ENCODE data around the gene BMPR1A. TPM values are rescaled to one million over a fixed set of nuclear protein-coding genes. Genes with fewer than 3 reads are reported as not detected.

The BMPR1A gene
- total RNA-seq, 1 experiment from 2014 or later = 94.3 TPM

DNA sequence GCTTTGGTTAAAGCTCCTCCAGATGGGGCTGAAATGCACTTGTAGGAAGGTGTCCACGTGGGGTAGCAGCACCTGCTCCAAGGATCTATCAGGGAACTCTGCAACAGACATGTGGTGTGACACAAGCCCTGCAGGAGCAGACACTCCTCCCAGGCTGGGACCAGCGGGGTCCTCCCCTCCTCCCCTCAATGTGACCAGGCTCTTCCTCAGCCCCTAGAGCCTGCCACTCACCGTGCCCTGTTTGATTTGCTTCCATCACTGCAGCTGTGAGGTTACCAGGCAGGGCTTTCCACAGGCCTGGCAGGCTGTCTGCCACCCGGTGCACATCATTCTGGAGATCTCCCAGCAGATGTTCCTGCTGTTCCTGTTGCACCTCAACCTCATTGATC lies 187.6 kb downstream of the BMPR1A start:
- intact Hi-C loops (cut with micrococcal nuclease; ENCODE audit: unreplicated experiment) (no loop called here), in situ Hi-C loops (cut with HindIII; ENCODE audit: low pct_unique_long_range_greater_than_20kb, low sequenced_read_pairs) (no loop called here)
- no peak overlapping the region for H3K27ac ChIP-seq (ENCODE audit: low read length)
- no peak overlapping the region for H3K4me3 ChIP-seq (ENCODE audit: low read depth in 2 of 2, low read length in 2 of 2)
- TF ChIP-seq, protein P1, sequence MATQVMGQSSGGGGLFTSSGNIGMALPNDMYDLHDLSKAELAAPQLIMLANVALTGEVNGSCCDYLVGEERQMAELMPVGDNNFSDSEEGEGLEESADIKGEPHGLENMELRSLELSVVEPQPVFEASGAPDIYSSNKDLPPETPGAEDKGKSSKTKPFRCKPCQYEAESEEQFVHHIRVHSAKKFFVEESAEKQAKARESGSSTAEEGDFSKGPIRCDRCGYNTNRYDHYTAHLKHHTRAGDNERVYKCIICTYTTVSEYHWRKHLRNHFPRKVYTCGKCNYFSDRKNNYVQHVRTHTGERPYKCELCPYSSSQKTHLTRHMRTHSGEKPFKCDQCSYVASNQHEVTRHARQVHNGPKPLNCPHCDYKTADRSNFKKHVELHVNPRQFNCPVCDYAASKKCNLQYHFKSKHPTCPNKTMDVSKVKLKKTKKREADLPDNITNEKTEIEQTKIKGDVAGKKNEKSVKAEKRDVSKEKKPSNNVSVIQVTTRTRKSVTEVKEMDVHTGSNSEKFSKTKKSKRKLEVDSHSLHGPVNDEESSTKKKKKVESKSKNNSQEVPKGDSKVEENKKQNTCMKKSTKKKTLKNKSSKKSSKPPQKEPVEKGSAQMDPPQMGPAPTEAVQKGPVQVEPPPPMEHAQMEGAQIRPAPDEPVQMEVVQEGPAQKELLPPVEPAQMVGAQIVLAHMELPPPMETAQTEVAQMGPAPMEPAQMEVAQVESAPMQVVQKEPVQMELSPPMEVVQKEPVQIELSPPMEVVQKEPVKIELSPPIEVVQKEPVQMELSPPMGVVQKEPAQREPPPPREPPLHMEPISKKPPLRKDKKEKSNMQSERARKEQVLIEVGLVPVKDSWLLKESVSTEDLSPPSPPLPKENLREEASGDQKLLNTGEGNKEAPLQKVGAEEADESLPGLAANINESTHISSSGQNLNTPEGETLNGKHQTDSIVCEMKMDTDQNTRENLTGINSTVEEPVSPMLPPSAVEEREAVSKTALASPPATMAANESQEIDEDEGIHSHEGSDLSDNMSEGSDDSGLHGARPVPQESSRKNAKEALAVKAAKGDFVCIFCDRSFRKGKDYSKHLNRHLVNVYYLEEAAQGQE (IDR thresholded peaks at IDR 0.05; ENCODE audit: insufficient read depth in 1 of 2, low read depth in 2 of 2, low read length in 1 of 2) = no peak
- no peak for TF ChIP-seq TCF7L2 (IDR thresholded peaks at IDR 0.05; ENCODE audit: low read depth, low read length)
- TF ChIP-seq, protein P2, sequence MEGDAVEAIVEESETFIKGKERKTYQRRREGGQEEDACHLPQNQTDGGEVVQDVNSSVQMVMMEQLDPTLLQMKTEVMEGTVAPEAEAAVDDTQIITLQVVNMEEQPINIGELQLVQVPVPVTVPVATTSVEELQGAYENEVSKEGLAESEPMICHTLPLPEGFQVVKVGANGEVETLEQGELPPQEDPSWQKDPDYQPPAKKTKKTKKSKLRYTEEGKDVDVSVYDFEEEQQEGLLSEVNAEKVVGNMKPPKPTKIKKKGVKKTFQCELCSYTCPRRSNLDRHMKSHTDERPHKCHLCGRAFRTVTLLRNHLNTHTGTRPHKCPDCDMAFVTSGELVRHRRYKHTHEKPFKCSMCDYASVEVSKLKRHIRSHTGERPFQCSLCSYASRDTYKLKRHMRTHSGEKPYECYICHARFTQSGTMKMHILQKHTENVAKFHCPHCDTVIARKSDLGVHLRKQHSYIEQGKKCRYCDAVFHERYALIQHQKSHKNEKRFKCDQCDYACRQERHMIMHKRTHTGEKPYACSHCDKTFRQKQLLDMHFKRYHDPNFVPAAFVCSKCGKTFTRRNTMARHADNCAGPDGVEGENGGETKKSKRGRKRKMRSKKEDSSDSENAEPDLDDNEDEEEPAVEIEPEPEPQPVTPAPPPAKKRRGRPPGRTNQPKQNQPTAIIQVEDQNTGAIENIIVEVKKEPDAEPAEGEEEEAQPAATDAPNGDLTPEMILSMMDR (IDR thresholded peaks at IDR 0.05) = no peak
- no peak for TF ChIP-seq POLR2AphosphoS5 (IDR thresholded peaks at IDR 0.05; ENCODE audit: low read depth, low read length)
- no peak for TF ChIP-seq SIN3A (IDR thresholded peaks at IDR 0.05; ENCODE audit: borderline replicate concordance, insufficient read depth, low read depth, low read length)
- H3K4me1 ChIP-seq (ENCODE audit: control insufficient read depth, insufficient read depth, low read length) = no peaks in the 10 kb centered on the region
- POLR2A ChIA-PET = no interaction called here
- no peak for ATAC-seq
- no peaks in the 10 kb centered on the region for H3K9me3 ChIP-seq (ENCODE audit: control insufficient read depth, insufficient read depth, low read depth, low read length)
- no peaks in the 10 kb centered on the region for H3K36me3 ChIP-seq (ENCODE audit: control insufficient read depth, insufficient read depth, low read length)
- CTCF ChIA-PET = interaction anchor here (2.0 kb wide), 1 partner anchor 16 kb away, joined by 7 read pairs; no protein-coding TSS in a partner anchor
- BruUV-seq (replicated peaks) = no TSS peak
- DNase-seq (ENCODE audit: low read depth, low spot score) = no peak
- H3K27me3 ChIP-seq (ENCODE audit: control insufficient read depth, insufficient read depth, low read length) = no peaks in the 10 kb centered on the region

DNA sequence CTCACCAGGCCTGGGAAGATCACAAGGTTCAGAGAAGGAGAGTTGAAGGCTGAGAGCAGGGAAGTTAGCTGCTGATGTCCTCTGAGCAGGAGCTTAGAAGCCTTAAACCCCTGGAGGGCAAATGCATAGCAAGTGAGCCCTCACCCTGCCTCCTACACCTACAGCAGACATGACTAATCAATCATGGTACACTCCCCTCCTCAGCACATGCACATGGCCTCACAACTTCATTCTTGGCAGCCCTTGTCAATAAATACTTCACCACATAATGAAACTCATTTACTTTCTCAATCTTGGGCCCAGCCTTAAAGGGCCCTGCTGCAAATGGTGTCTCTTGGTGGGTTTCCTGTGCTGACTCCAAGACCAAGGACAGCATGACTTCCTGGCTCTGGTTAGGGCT lies 188.1 kb downstream of the BMPR1A start:
- Histone ChIP-seq H3K4me1 (ENCODE audit: control insufficient read depth, insufficient read depth, low read length) (no peaks in the 10 kb centered on the region), H3K9me3 (ENCODE audit: control insufficient read depth, insufficient read depth, low read depth, low read length) (no peaks in the 10 kb centered on the region), H3K4me3 (ENCODE audit: low read depth in 2 of 2, low read length in 2 of 2) (no peak overlapping the region), H3K36me3 (ENCODE audit: control insufficient read depth, insufficient read depth, low read length) (no peaks in the 10 kb centered on the region), H3K27me3 (ENCODE audit: control insufficient read depth, insufficient read depth, low read length) (no peaks in the 10 kb centered on the region), H3K27ac (ENCODE audit: low read length) (no peak overlapping the region)
- no TSS peak for BruUV-seq (replicated peaks)
- in situ Hi-C loops (cut with HindIII; ENCODE audit: low pct_unique_long_range_greater_than_20kb, low sequenced_read_pairs) = no loop called here
- TF ChIP-seq SIN3A (IDR thresholded peaks at IDR 0.05; ENCODE audit: borderline replicate concordance, insufficient read depth, low read depth, low read length) (no peak), POLR2AphosphoS5 (IDR thresholded peaks at IDR 0.05; ENCODE audit: low read depth, low read length) (no peak)
- TF ChIP-seq, protein P2 (IDR thresholded peaks at IDR 0.05) = no peak
- ChIA-PET CTCF (no interaction called here), POLR2A (no interaction called here)
- intact Hi-C loops (cut with micrococcal nuclease; ENCODE audit: unreplicated experiment) = no loop called here
- ATAC-seq (no peak), DNase-seq (ENCODE audit: low read depth, low spot score) (no peak)

Data from Panc1 (cell line).